IMR-90 (cell line): ENCODE measurements around the gene TSC2. TPM values are rescaled to one million over a fixed set of nuclear protein-coding genes. Genes with fewer than 3 reads are reported as not detected.
A peak's percentile ranks its signal among the peaks of the same experiment; 100 is the strongest.

Experiments
- ATAC-seq: fragments of 200-7000 bp; cut with Tn5 transposase; 2 replicates; pipeline ENCODE4 v1.9.1; 2020; ENCODE audit warnings: low read depth, mild to moderate bottlenecking, moderate library complexity
- BruUV-seq: library from RNA; stranded (reverse); fragments of 400-500 nt; replicated peaks from 2 replicates; lab custom pipeline; 2021; lab: Mats Ljungman, UMichigan
- CTCF ChIA-PET: fragments of 300-600 bp; formaldehyde crosslinking; extraction: SDS; loops from one replicate; lab custom pipeline; 2021; ENCODE audit warnings: antibody characterized with exemption; lab: Yijun Ruan, JAX
- POLR2A ChIA-PET: fragments of 300-600 bp; sonication (Branson Sonifier 250); formaldehyde crosslinking; loops from one replicate; lab custom pipeline; 2022; ENCODE audit warnings: antibody characterized with exemption; ENCODE audit not compliant: unreplicated experiment; lab: Charles Lee
- DNase-seq: peaks from one replicate; pipeline ENCODE4 v3.0.0; 2013
- H2AFZ ChIP-seq: replicated peaks from 2 replicates; pipeline ENCODE3; 2013; ENCODE audit warnings: low read length, mild to moderate bottlenecking; ENCODE audit not compliant: poor library complexity
- H2AK5ac ChIP-seq: 2 replicates; pipeline ENCODE4 v1.6.1; 2013; ENCODE audit warnings: low read depth, low read length, inconsistent platforms
- H2AK9ac ChIP-seq: replicated peaks from 2 replicates; pipeline ENCODE3; 2013; ENCODE audit warnings: mild to moderate bottlenecking, low read depth, low read length, moderate library complexity; ENCODE audit not compliant: poor library complexity
- H2BK120ac ChIP-seq: 2 replicates; pipeline ENCODE4 v1.6.1; 2013; ENCODE audit warnings: low read depth, low read length, inconsistent platforms
- H2BK15ac ChIP-seq: 3 replicates; pipeline ENCODE4 v1.6.1; 2013; ENCODE audit warnings: low read depth, low read length, inconsistent platforms
- H2BK20ac ChIP-seq: 2 replicates; pipeline ENCODE4 v1.6.1; 2013; ENCODE audit warnings: low read depth, mild to moderate bottlenecking, inconsistent platforms, low read length, moderate library complexity
- H2BK5ac ChIP-seq: 2 replicates; pipeline ENCODE4 v1.6.1; 2013; ENCODE audit warnings: mild to moderate bottlenecking, low read depth, low read length, inconsistent platforms; ENCODE audit not compliant: poor library complexity, severe bottlenecking
- H3K14ac ChIP-seq: replicated peaks from 2 replicates; pipeline ENCODE4 v1.6.1; 2013; ENCODE audit warnings: low read depth, low read length, inconsistent platforms
- H3K18ac ChIP-seq: 2 replicates; pipeline ENCODE4 v1.6.1; 2013; ENCODE audit warnings: low read depth, low read length, control low read depth
- H3K23ac ChIP-seq: 2 replicates; pipeline ENCODE4 v1.6.1; 2013; ENCODE audit warnings: low read depth, low read length, inconsistent platforms
- H3K27ac ChIP-seq: 2 replicates; pipeline ENCODE4 v1.5.1; 2013; ENCODE audit warnings: mild to moderate bottlenecking, control low read depth, low read length; ENCODE audit not compliant: insufficient read depth
- H3K27me3 ChIP-seq: 2 replicates; pipeline ENCODE4 v1.6.1; 2013; ENCODE audit warnings: low read length; ENCODE audit not compliant: control insufficient read depth, insufficient read depth
- H3K36me3 ChIP-seq: 2 replicates; pipeline ENCODE4 v1.6.1; 2013; ENCODE audit warnings: low read length, mixed read lengths; ENCODE audit not compliant: control insufficient read depth, insufficient read depth
- H3K4ac ChIP-seq: 2 replicates; pipeline ENCODE4 v1.6.1; 2013; ENCODE audit warnings: low read depth, low read length, inconsistent platforms
- H3K4me1 ChIP-seq: 2 replicates; pipeline ENCODE4 v1.6.1; 2013; ENCODE audit warnings: low read length, mixed read lengths; ENCODE audit not compliant: control insufficient read depth, insufficient read depth
- H3K4me2 ChIP-seq: 2 replicates; pipeline ENCODE4 v1.6.1; 2013; ENCODE audit warnings: low read depth, mild to moderate bottlenecking, control low read depth, low read length, moderate library complexity
- H3K4me3 ChIP-seq: 2 replicates; pipeline ENCODE4 v1.5.1; 2013; ENCODE audit warnings: low read depth, mild to moderate bottlenecking, control low read depth, low read length, moderate library complexity; ENCODE audit not compliant: insufficient read depth
- H3K56ac ChIP-seq: 2 replicates; pipeline ENCODE4 v1.6.1; 2013; ENCODE audit warnings: low read length, inconsistent platforms; ENCODE audit not compliant: insufficient read depth; ENCODE audit errors: extremely low read depth
- H3K79me1 ChIP-seq, 2 experiments: 2 replicates each; pipeline ENCODE4 v1.6.1; 2013; ENCODE audit warnings: low read length in 2 of 2, inconsistent platforms in 1 of 2, low read depth in 1 of 2
- H3K9ac ChIP-seq: 2 replicates; pipeline ENCODE4 v1.6.1; 2013; ENCODE audit warnings: low read depth, low read length, control low read depth
- H3K9me1 ChIP-seq: 2 replicates; pipeline ENCODE4 v1.6.1; 2013; ENCODE audit warnings: low read length, inconsistent platforms; ENCODE audit not compliant: insufficient read depth
- H3K9me3 ChIP-seq: 2 replicates; pipeline ENCODE4 v1.6.1; 2013; ENCODE audit warnings: low read length; ENCODE audit not compliant: control insufficient read depth, insufficient read depth
- H4K20me1 ChIP-seq: 2 replicates; pipeline ENCODE4 v1.6.1; 2013; ENCODE audit warnings: low read length, inconsistent platforms; ENCODE audit not compliant: insufficient read depth
- H4K5ac ChIP-seq: 2 replicates; pipeline ENCODE4 v1.6.1; 2013; ENCODE audit warnings: mild to moderate bottlenecking, low read depth, low read length, control low read depth
- H4K8ac ChIP-seq, 2 experiments: 2 replicates each; pipeline ENCODE4 v1.6.1; 2013; ENCODE audit warnings: low read depth in 2 of 2, low read length in 2 of 2, control low read depth in 1 of 2, inconsistent platforms in 1 of 2
- H4K91ac ChIP-seq: 2 replicates; pipeline ENCODE4 v1.6.1; 2013; ENCODE audit warnings: low read depth, low read length, inconsistent platforms; ENCODE audit not compliant: insufficient read depth
- CHD1 ChIP-seq: IDR thresholded peaks from 2 replicates; pipeline ENCODE4 v1.6.1; 2012; ENCODE audit warnings: low read depth, low read length, improper control_type of control experiment
- MAFK ChIP-seq: IDR thresholded peaks from 2 replicates; pipeline ENCODE4 v1.6.1; 2012; ENCODE audit warnings: low read depth, low read length, improper control_type of control experiment
- MAZ ChIP-seq: IDR thresholded peaks from 2 replicates; pipeline ENCODE4 v1.6.1; 2012; ENCODE audit warnings: low read depth, mild to moderate bottlenecking, low read length, improper control_type of control experiment, moderate library complexity, borderline replicate concordance
- MXI1 ChIP-seq: IDR thresholded peaks from 2 replicates; pipeline ENCODE4 v1.6.1; 2012; ENCODE audit warnings: low read depth, mild to moderate bottlenecking, low read length, moderate library complexity, borderline replicate concordance
- NFE2L2 ChIP-seq: fragments of 150-350 bp; IDR thresholded peaks from 2 replicates; pipeline ENCODE4 v1.6.1; 2016; ENCODE audit warnings: low read depth, mild to moderate bottlenecking, low read length
- RFX5 ChIP-seq: IDR thresholded peaks from 2 replicates; pipeline ENCODE4 v1.8.0; 2012; ENCODE audit warnings: low read depth, mild to moderate bottlenecking, low read length, moderate library complexity
- WGBS, 2 experiments: methylation state at CpG; one replicate each; pipeline versions ENCODE4 v1.1.5 to v1.1.7; 2013; ENCODE audit warnings: missing lambda C conversion rate in 2 of 2; ENCODE audit not compliant: insufficient read length in 1 of 2; ENCODE audit errors: extremely low coverage in 2 of 2; 5-methylcytosine and 5-hydroxymethylcytosine counted together
- dilution Hi-C: fragments of 300-500 bp; cut with HindIII; formaldehyde crosslinking; loops from one replicate; pipeline ENCODE4 v1.14.3; 2018; ENCODE audit warnings: low sequenced_read_pairs; ENCODE audit not compliant: unreplicated experiment
- in situ Hi-C: fragments of 300-500 bp; cut with MboI; formaldehyde crosslinking; loops from 3 replicates; pipeline ENCODE4 v1.14.3; 2019; ENCODE audit warnings: low sequenced_read_pairs, inconsistent platforms, mixed read lengths
- intact Hi-C: fragments of 100-400 bp; cut with micrococcal nuclease; formaldehyde crosslinking; loops from 2 replicates; pipeline ENCODE4 v1.10.0; 2022
- polyA plus RNA-seq, 3 experiments: library from polyadenylated mRNA; depleted of rRNA; stranded (reverse); fragments of >200 nt; gene quantifications; 2 replicates each; pipeline ENCODE4 v1.2.3, GENCODE V29; 2012; ENCODE audit warnings: low replicate concordance in 1 of 3
- total RNA-seq: library from RNA; depleted of rRNA; stranded (reverse); fragments of >200 nt; gene quantifications from 2 replicates; pipeline ENCODE4 v1.2.3, GENCODE V29; 2012
- TF ChIP-seq, protein P1 (sequence below): fragments of 150-350 bp; IDR thresholded peaks from 2 replicates; pipeline ENCODE4 v1.6.1; 2016; ENCODE audit warnings: low read depth, mild to moderate bottlenecking, low read length, moderate library complexity, borderline replicate concordance

TSC2 gene
- total and polyA plus RNA-seq, 2 of the 4 experiments (the other 2 are of a cell fraction), result 31.4 to 88.6 TPM

DNA sequence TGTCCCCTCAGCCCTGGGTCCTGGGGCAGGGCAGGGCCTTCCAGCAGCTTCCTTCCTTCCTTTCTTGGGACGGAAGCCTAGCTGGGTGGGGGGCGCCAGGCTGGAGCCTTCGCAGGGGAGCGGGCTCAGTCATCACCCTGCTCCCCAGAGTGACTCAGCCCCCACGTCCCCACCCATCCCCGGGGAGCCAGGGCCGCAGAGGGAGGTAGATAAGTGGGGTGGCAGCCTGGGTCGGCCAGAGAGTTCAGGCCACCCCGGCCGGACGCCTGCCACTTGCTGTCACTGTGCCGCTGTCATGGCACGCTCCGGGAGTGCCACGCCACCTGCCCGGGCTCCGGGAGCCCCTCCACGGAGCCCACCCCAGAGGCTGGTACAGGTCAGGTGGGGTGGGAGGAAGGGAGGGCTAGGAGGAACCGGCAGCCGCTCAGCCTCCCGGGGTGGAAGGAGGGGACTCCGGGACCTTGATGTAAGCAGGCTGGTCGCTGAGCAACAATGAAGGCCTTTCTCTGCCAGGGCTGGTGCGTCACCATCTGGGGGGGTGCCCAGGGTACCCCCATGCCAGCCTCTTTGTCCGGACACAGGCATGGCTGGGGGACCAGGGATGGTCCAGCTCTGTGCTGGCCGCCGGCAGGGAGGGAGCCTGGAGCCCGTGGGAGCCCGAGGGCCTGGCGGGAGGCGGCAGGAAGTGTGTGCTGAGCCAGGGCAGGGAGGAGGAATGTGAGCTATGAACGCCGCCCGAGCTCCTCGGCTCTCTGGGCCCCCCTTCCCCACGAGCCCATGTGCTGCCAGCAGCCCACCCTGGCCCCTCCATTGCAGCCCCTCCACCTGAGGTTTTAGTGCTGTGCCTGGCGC, 14.5 kb upstream of the TSC2 start:
- Histone ChIP-seq H3K9me1 (peaks cover 13% of the 10 kb centered on the region), H3K36me3 (peaks cover 40% of the 10 kb centered on the region), H4K20me1 (peaks cover 5% of the 10 kb centered on the region), H4K8ac (peak overlapping the region; percentile 87 to 100), H3K4me3 (peak overlapping the region; percentile 32; the same call in 1 of the 2 replicates), H2BK120ac (peak overlapping the region; percentile 97), H4K5ac (peak overlapping the region; percentile 88), H4K91ac (peak overlapping the region; percentile 100), H3K27me3 (no peaks in the 10 kb centered on the region), H3K56ac (peak overlapping the region; percentile 98), H3K27ac (peak overlapping the region; percentile 98), H2BK20ac (peak overlapping the region; percentile 93), H2BK5ac (peak overlapping the region; percentile 97), H3K23ac (peak overlapping the region; percentile 98), H3K4me1 (peaks cover 53% of the 10 kb centered on the region), H2AFZ (peak overlapping the region; percentile 83), H3K79me1 (peaks cover 15 to 76% of the 10 kb centered on the region in 2 experiments), H2AK5ac (peak overlapping the region; percentile 99), H3K9ac (peak overlapping the region; percentile 74), H3K4me2 (peak overlapping the region; percentile 78), H2AK9ac (peak overlapping the region; percentile 100), H3K9me3 (no peaks in the 10 kb centered on the region), H3K18ac (peak overlapping the region; percentile 90), H3K14ac (peak overlapping the region; percentile 97), H2BK15ac (peak overlapping the region; percentile 98; the same call in 2 of the 3 replicates), H3K4ac (peak overlapping the region; percentile 99)
- intact Hi-C loops (no loop called here), dilution Hi-C loops (no loop called here), in situ Hi-C loops (no loop called here)
- CTCF ChIA-PET, result interaction anchor here (0.8 to 1.0 kb wide), 2 partner anchors 107 to 114 kb away, joined by 3 read pairs; no protein-coding TSS in a partner anchor
- 0% methylated on average over 2 of the region's 37 CpGs; no CpG with 5 or more reads in 1 of the 2 experiments for WGBS, 2 experiments
- no peak for TF ChIP-seq RFX5
- no peak for TF ChIP-seq MAFK
- no peak for TF ChIP-seq CHD1
- TF ChIP-seq NFE2L2, result no peak
- TF ChIP-seq, protein P1, sequence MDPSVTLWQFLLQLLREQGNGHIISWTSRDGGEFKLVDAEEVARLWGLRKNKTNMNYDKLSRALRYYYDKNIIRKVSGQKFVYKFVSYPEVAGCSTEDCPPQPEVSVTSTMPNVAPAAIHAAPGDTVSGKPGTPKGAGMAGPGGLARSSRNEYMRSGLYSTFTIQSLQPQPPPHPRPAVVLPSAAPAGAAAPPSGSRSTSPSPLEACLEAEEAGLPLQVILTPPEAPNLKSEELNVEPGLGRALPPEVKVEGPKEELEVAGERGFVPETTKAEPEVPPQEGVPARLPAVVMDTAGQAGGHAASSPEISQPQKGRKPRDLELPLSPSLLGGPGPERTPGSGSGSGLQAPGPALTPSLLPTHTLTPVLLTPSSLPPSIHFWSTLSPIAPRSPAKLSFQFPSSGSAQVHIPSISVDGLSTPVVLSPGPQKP, result no peak
- peak; percentile 48; the same call in 1 of the 2 replicates for TF ChIP-seq MAZ
- peak; percentile 47; the same call in 1 of the 2 replicates for TF ChIP-seq MXI1
- POLR2A ChIA-PET, result interaction anchor here (0.5 to 1.2 kb wide), 2 partner anchors 12 to 49 kb away, joined by 5 to 6 read pairs; no protein-coding TSS in a partner anchor
- DNase-seq (peak; percentile 54), ATAC-seq (peak; percentile 71)
- BruUV-seq, result no TSS peak
